HK-2 (cell line): ENCODE measurements around the gene CASP4.
"Not testable (repeated sequence)": the region's sequence is repeated elsewhere in the genome, so short reads cannot be mapped to it uniquely, and the experiment has no call there.

Experiments
- DNase-seq: peaks from one replicate; pipeline ENCODE4 v3.0.0-alpha.2; 2018; ENCODE audit not compliant: unreplicated experiment

Gene CASP4

GRCh38 chr11:104956528-104956927 lies 11.8 kb downstream of the CASP4 start:
- no peak for DNase-seq

GRCh38 chr11:104946907-104947306 lies 21.5 kb downstream of the CASP4 start:
- DNase-seq: no peak

DNA sequence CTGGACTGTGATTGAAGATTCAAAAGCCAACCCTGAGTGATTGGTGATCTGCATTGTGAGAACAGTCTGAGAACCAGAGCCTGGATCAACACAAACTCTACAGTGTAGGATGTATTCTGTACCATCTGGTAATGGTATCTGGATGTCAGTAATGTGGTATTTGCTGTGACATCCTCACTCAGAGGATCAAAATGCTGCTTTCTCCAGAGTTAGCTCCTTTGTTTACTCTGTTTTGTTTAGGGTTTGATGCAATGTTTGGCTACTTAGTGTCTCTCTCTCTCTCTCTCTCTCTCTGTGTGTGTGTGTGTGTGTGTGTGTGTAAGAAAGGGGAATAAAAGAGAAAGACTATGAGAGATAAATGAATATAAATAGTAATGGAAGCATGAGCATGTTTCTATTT lies 24.3 kb downstream of the CASP4 start:
- no peak for DNase-seq

- DNase-seq: no peak
These were observed 24.8 kb downstream of the CASP4 start for GRCh38 chr11:104943561-104943960.

- DNase-seq: no peak
These were observed 33.8 kb downstream of the CASP4 start for GRCh38 chr11:104934594-104934993.

DNA sequence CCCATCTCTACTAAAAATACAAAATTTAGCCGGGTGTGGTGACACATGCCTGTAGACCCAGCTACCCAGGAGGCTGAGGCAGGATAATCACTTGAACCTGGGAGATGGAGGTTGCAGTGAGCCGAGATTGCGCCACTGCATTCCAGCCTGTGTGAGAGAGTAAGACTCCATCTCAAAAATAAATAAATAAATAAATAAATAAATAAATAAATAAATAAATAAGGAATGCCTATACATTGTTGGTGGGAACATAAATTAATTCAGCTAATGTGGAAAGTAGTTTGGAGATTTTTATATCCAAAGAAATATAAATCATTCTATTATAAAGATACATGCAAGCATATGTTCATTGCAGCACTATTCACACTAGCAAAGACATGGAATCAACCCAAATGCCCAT lies 34.3 kb downstream of the CASP4 start:
- not testable (repeated sequence) for DNase-seq

DNA sequence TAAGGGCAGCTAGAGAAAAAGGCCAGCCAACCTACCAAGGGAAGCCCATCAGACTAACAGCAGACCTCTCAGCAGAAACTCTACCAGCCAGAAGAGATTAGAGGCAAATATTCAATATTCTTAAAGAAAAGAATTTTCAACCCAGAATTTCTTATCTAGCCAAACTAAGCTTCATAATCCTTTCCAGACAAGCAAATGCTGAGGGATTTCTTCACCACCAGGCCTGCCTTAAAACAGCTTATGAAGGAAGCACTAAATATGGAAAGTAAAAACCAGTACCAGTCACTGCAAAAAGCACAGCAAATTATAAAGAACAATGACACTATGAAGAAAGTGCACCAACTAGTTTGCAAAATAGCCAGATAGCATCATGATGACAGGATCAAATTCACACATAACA lies 39.6 kb downstream of the CASP4 start:
- no peak for DNase-seq

- DNase-seq: no peak
These were observed 41.4 kb downstream of the CASP4 start for GRCh38 chr11:104926771-104927611.

DNA sequence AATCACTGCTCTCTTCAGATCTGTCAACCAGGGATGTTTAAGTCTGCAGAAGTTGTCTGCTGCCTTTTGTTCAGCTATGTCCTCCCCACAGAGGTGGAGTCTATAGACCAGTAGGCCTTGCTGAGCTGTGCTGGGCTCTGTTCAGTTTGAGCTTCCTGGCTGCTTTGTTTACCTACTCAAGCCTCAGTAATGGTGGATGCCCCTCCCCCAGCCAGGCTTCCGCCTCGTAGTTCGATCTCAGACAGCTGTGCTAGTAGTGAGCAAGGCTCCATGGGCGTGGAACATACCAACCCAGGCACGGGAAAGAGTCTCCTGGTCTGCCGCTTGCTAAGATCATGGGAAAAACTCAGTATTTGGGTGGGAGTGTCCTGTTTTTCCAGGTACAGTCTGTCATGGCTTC lies 42.5 kb downstream of the CASP4 start:
- DNase-seq: no peak

- DNase-seq: no peak
These were observed 50.1 kb downstream of the CASP4 start for GRCh38 chr11:104918113-104918824.

- DNase-seq: no peak
These were observed 50.9 kb downstream of the CASP4 start for GRCh38 chr11:104917271-104918112.

DNA sequence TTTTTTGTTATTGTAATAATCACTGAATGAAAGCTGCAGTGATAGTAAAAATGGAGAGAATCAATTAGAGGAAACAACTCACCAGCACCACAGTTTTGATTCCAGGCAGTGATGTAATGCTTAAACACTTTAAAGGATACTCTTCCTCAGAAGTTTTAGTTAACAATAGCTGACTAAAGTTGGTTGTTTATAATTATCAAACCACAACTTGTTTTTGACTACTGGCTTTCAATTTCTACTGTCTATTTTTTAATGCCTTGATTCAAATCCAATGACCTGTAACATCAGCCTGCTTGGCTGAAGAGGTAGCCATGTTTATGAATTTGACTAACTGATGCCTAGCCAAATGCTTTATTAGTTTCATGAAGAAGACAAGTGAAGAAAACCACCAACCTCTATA lies 51.9 kb downstream of the CASP4 start:
- no peak for DNase-seq

DNA sequence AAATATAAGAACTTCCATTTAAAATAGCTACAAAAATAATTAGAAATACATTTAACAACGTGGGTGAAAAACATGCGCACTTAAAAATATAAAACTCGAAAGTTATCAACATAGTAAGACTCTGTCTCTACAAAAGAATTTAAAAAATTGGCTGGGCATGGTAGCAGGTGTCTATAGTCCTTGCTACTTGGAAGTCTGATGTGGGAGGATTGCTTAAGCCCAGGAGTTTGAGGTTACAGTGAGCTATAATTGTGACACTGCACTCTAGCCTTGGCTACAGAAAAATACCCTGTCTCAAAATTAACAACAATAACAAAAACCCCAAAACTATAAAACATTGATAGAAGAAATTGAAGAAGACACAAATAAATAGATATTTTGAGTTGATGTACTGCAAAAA lies 56.3 kb downstream of the CASP4 start:
- DNase-seq: no peak

DNA sequence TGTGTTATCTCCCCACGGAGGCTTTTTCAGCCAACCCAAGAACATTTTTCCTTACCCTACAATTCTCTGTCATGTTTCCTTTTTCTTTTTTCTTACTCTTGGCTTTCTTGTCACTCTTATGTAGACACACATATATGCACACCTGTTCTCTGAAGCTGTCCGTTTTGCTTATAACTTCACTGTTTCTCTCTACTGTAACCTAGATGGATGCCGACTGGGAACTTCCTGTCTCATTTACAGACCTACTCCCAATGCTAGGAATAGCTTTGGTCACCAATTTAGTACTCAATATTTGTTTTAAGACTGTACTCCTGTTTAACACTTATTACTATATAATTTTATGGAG lies 60.2 kb downstream of the CASP4 start:
- no peak for DNase-seq

DNA sequence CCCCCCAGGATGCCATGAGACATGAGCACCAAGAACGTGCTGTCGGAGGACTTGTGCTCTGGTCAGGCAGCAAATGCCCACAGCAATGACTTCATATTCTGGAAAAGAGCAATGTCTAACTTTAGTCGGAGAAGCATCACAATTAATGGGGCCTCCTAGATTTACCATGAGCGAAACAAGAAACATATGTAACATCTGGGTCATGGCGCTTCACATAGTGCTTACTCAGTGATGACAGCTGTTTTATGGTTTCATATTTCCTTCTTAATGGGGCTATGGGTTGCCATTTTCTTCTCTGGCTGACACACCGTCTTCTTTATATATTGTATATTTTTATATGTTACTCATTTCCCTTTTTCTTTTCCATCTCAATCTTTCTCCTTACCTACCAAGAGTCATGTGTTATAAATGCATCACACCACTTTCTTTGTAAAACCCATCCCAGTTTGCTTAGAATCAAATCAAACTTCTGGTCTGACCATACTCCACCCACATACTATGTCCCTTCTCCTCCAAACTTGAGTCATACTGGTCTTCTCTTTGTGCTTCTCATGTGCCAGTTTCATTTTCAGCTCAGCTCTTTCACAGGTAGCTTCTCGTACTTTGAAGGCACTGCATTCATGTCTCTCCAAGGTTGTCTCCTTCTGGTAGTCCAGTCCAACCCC lies 60.7 kb downstream of the CASP4 start:
- no peak for DNase-seq

- no peak for DNase-seq
These were observed 63.1 kb downstream of the CASP4 start for GRCh38 chr11:104905271-104905670.

DNA sequence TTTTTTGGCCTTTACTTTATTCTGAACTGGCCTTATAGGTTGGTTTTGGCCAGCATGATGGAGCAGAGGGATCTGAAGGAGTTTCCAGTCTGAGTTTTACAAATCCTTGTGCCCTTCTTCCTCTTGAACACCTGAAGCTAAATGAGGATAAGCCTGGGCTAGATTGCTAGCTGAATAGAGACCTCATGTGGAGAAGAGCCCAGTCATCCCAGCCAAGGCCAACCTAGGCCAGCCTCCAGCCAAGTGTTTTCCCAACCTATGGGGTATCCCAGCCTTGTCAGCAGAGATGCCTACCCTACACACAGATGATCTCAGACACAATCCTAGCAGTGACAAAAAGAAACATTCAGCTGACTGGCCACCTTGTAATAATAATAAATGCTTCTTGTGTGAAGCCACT lies 69.1 kb downstream of the CASP4 start:
- no peak for DNase-seq

DNA sequence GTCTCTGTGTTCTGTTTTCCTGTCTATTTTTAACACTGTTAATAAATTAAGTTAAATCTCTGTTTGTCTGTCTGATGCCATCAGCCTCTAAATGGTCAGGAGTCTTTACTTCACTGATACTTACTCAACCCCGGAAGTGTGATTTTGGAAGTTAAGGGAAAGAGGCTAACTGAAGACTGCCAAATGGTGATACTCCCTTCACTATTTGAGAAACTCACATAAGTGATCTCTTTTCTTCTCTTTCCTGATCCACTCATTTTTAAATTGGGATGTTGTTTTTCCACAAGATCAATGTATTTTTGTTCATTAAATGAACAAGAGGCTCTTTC lies 69.7 kb downstream of the CASP4 start:
- DNase-seq: no peak

GRCh38 chr11:104897891-104898684 lies 70.3 kb downstream of the CASP4 start, which contains the start of gene CASP12:
Gene CASP12 (minus strand): TSS chr11:104898460.
- no peak for DNase-seq

DNA sequence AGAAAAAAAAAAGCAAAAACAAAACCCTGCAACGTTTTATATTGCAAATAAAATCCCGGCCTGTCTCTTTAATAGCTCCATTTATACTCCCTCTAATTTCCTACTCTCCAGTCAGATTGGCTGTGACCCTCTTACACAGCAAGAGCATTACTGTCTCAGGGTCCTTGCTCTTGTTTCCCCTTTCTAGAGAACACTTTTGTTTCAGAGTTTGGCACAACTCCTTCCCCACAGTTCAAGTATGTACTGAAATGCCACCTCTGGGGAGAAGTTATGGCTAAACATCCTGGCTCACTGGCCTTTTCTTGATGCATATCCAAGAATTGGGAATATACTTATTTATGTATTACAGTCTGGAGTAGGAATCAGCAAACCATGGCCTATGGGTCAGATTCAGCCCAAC lies 72.7 kb downstream of the CASP4 start:
- no peak for DNase-seq

DNA sequence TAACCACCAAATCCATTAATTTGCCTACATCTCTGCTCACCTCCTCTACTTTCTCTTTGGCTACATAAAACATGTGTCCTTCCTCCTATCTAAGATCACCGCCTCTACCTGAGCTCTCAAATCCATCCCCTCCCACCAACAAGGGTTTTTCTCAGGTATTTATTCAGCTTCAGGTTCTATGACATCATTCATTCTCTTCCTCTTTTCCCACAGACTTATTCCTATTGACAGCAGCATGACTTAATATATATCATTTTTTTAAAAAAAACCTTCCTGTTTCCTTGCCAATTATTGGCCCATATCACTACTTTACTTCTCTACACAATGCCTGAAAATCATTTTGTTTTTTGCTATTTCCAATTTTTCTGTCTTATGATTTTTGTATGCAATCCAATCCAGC lies 74.5 kb downstream of the CASP4 start:
- no peak for DNase-seq
